Measurements from ENCODE around the gene AKR7A3. TPM values are rescaled to one million over a fixed set of nuclear protein-coding genes. Genes with fewer than 3 reads are reported as not detected.
A peak's percentile ranks its signal among the peaks of the same experiment; 100 is the strongest.

AKR7A3 gene
- total RNA-seq, 4 donors from 2014 or later: 77.8 to 167 (median 102) TPM

DNA sequence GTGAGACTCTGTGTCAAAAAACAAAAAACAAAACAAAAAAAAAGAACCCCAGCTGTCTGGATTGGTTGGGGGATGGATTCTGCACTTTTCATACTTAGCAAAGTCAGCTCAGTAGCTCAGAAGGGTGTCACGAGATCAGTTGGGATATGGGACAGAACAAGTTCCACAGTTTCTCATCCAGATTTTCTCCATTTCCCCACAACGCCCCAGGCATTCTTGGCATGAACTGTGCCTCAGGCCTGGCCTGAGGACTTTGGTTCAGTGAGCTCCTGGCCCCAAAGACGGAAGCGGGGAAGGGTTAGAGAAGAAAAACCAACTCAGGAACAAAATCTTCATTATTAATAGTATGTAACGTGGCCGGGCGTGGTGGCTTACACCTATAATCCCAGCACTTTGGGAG lies 21.5 kb upstream of the AKR7A3 start:
- intact Hi-C loops (cut with DNase I; ENCODE audit: low total_unique reads): no loop called here
- in situ Hi-C loops (cut with MboI; ENCODE audit: low pct_ligation_motif_present in 1 of 4, low pct_unique_long_range_greater_than_20kb in 1 of 4, low sequenced_read_pairs in 3 of 4): no loop called here
- no peak for TF ChIP-seq EP300 (IDR thresholded peaks at IDR 0.05; ENCODE audit: low read depth)
- no peak for TF ChIP-seq POLR2A (IDR thresholded peaks at IDR 0.05)
- TF ChIP-seq, protein P1, sequence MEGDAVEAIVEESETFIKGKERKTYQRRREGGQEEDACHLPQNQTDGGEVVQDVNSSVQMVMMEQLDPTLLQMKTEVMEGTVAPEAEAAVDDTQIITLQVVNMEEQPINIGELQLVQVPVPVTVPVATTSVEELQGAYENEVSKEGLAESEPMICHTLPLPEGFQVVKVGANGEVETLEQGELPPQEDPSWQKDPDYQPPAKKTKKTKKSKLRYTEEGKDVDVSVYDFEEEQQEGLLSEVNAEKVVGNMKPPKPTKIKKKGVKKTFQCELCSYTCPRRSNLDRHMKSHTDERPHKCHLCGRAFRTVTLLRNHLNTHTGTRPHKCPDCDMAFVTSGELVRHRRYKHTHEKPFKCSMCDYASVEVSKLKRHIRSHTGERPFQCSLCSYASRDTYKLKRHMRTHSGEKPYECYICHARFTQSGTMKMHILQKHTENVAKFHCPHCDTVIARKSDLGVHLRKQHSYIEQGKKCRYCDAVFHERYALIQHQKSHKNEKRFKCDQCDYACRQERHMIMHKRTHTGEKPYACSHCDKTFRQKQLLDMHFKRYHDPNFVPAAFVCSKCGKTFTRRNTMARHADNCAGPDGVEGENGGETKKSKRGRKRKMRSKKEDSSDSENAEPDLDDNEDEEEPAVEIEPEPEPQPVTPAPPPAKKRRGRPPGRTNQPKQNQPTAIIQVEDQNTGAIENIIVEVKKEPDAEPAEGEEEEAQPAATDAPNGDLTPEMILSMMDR (IDR thresholded peaks at IDR 0.05): no peak
- TF ChIP-seq POLR2AphosphoS5 (IDR thresholded peaks at IDR 0.05): no peak
- Histone ChIP-seq H3K36me3 (peaks cover 0 to 15% (median 5%) of the 10 kb centered on the region in 4 donors), H3K27me3 (no peaks in the 10 kb centered on the region), H3K4me1 (peaks cover 14 to 47% (median 44%) of the 10 kb centered on the region in 4 donors), H3K9me3 (no peaks in the 10 kb centered on the region), H3K4me3 (no peak overlapping the region), H3K27ac (peak overlapping the region in 1 of 4 donors; percentile 93)
- WGBS, 2 donors (ENCODE audit: low coverage in 1 of 2): 29 to 93% methylated on average over 1 to 7 of the region's 7 CpGs
- no peak for DNase-seq

DNA sequence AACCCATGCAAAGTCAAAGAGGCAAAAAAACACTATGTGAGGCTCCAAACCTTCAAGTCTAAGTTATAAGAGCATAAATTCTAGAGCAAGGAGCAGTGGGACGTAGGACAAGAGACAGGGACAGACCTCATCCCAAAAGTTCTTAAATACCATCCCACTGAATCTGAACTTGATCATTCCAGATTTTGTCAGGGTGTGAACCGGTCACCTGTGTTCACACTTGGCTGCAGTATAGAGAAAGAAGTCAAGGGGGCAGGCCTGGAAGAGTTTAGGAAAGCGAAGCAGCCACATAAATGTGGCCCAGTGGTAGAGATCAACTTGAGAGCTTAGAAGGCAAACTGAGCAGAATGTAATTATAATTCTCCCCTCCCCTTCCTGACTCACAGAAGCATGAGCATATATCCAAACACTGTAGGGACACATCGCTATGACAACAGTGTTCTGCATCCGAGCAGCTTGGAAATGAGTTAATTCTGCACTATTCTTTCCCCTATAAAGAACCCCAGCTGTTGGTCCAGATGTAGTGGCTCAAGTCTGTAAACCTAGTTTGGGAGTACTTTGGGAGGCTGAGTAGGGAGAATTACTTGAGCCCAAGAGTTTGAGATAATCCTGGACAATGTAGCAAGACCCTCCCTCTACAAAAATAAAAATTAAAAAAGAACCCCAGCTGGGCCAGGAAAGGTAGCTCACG lies 20.7 kb upstream of the AKR7A3 start:
- Histone ChIP-seq H3K27me3 (no peaks in the 10 kb centered on the region), H3K36me3 (peaks cover 0 to 23% (median 9%) of the 10 kb centered on the region in 4 donors), H3K27ac (peak overlapping the region in 3 of 4 donors; percentile 71 to 81 (median 74)), H3K4me3 (no peak overlapping the region), H3K9me3 (no peaks in the 10 kb centered on the region), H3K4me1 (peaks cover 14 to 47% (median 44%) of the 10 kb centered on the region in 4 donors)
- in situ Hi-C loops (cut with MboI; ENCODE audit: low pct_ligation_motif_present in 1 of 4, low pct_unique_long_range_greater_than_20kb in 1 of 4, low sequenced_read_pairs in 3 of 4) (no loop called here), intact Hi-C loops (cut with DNase I; ENCODE audit: low total_unique reads) (no loop called here)
- 77 to 90% methylated on average over 3 to 6 of the region's 6 CpGs for WGBS, 2 donors (ENCODE audit: low coverage in 1 of 2)
- TF ChIP-seq, protein P1 (IDR thresholded peaks at IDR 0.05): no peak
- TF ChIP-seq EP300 (IDR thresholded peaks at IDR 0.05; ENCODE audit: low read depth) (no peak), POLR2A (IDR thresholded peaks at IDR 0.05) (no peak), POLR2AphosphoS5 (IDR thresholded peaks at IDR 0.05) (no peak)
- DNase-seq: no peak

DNA sequence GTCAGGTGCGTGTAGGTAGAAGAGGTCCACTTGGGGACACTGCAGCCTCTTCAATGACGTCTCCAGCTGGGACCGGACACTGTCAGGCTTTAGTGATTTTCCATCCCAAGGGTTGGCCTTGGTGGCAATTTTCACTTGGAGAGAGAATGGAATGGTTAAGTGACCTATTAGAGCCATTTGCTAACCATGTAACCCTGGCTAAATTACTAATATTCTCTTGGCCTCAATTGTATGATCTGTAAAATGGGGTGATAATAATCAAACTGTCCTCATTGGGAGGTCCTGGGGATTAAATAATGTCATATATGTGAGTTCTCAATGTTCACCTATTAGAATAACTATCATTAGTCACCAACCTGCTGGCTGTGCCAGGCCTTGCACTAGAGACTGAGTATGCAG lies 19.9 kb upstream of the AKR7A3 start:
- no peaks in the 10 kb centered on the region for H3K27me3 ChIP-seq
- no peaks in the 10 kb centered on the region for H3K9me3 ChIP-seq
- no peak for DNase-seq
- TF ChIP-seq POLR2AphosphoS5 (IDR thresholded peaks at IDR 0.05) (no peak), EP300 (IDR thresholded peaks at IDR 0.05; ENCODE audit: low read depth) (no peak), POLR2A (IDR thresholded peaks at IDR 0.05) (no peak)
- TF ChIP-seq, protein P1 (IDR thresholded peaks at IDR 0.05): no peak
- H3K4me3 ChIP-seq: no peak overlapping the region
- 84 to 93% methylated on average over 3 of the region's 3 CpGs for WGBS, 2 donors (ENCODE audit: low coverage in 1 of 2)
- peak overlapping the region; percentile 71 to 81 (median 76) for H3K27ac ChIP-seq
- intact Hi-C loops (cut with DNase I; ENCODE audit: low total_unique reads) (no loop called here), in situ Hi-C loops (cut with MboI; ENCODE audit: low pct_ligation_motif_present in 1 of 4, low pct_unique_long_range_greater_than_20kb in 1 of 4, low sequenced_read_pairs in 3 of 4) (no loop called here)
- H3K36me3 ChIP-seq: peaks cover 0 to 31% (median 13%) of the 10 kb centered on the region in 4 donors
- peaks cover 14 to 44% (median 42%) of the 10 kb centered on the region in 4 donors for H3K4me1 ChIP-seq

DNA sequence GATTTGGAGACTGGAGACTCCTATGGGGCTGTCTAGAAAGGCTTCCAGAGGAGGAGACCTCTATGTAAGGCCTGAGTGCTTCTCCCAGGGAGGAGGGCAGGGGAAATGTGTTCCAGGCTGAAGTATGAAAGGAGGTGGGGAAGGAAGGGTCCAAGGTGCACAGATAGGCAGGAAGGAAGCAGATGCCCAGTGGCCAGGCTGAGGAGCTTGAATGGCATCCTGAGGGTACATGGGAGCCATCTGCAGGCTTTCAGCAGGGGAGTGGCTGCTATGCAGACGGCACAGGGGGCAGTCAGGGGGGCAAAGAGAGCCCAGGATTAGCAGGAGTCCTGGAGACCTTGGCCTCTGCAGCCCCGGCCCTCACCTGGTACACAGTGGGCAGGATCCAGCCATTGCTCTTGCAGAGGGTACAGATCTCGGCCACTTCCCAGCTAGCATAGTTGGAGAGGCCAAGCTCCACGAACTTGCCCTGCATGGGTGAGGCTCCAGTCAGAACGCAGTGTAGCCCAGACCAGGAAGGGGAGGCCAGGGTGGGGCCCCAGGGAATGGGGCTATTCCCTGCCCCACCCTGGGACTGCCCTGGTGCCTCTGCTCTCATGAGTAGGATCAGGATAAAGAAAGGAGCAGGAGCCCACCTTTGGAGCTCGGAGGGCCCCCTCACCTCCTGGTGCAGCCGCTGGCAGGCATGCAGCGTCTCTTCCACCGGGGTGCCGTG lies 19.4 kb upstream of the AKR7A3 start:
- Histone ChIP-seq H3K36me3 (peaks cover 0 to 36% (median 15%) of the 10 kb centered on the region in 4 donors), H3K27me3 (no peaks in the 10 kb centered on the region), H3K9me3 (no peaks in the 10 kb centered on the region), H3K4me3 (no peak overlapping the region), H3K27ac (peak overlapping the region; percentile 71 to 81 (median 76)), H3K4me1 (peaks cover 9 to 39% (median 36%) of the 10 kb centered on the region in 4 donors)
- peak; percentile 87 for DNase-seq
- intact Hi-C loops (cut with DNase I; ENCODE audit: low total_unique reads) (no loop called here), in situ Hi-C loops (cut with MboI; ENCODE audit: low pct_ligation_motif_present in 1 of 4, low pct_unique_long_range_greater_than_20kb in 1 of 4, low sequenced_read_pairs in 3 of 4) (no loop called here)
- WGBS, 2 donors (ENCODE audit: low coverage in 1 of 2): 76 to 77% methylated on average over 4 to 10 of the region's 10 CpGs
- TF ChIP-seq POLR2A (IDR thresholded peaks at IDR 0.05) (peak; percentile 29), POLR2AphosphoS5 (IDR thresholded peaks at IDR 0.05) (peak in 1 of 3 donors; percentile 44)
- TF ChIP-seq, protein P1 (IDR thresholded peaks at IDR 0.05): no peak
